Loucy (cell line): ENCODE results near the gene CDH12.
"Not testable (repeated sequence)": the region's sequence is repeated elsewhere in the genome, so short reads cannot be mapped to it uniquely, and the experiment has no call there.

Source experiments
- H2AFZ ChIP-seq: fragments of 200-600 bp; sonication (generic); 2 replicates; pipeline ENCODE4 v1.6.0; 2016; ENCODE audit warnings: antibody characterized with exemption, mild to moderate bottlenecking, low read length, moderate library complexity
- H3F3A ChIP-seq: fragments of 200-600 bp; 2 replicates; pipeline ENCODE4 v1.6.0; 2016; ENCODE audit warnings: antibody characterized with exemption, low read depth, mild to moderate bottlenecking
- H3K27me3 ChIP-seq: fragments of 200-600 bp; sonication (generic); 2 replicates; pipeline ENCODE4 v1.6.1; 2014; ENCODE audit warnings: low read length, mild to moderate bottlenecking; ENCODE audit not compliant: insufficient read depth, poor library complexity, severe bottlenecking
- H3K36me3 ChIP-seq: fragments of 200-600 bp; sonication (generic); 2 replicates; pipeline ENCODE4 v1.6.1; 2016; ENCODE audit warnings: low read length; ENCODE audit not compliant: insufficient read depth
- H3K4me1 ChIP-seq: fragments of 200-600 bp; sonication (generic); 2 replicates; pipeline ENCODE4 v1.5.1; 2014; ENCODE audit warnings: low read length, mild to moderate bottlenecking; ENCODE audit not compliant: insufficient read depth, poor library complexity, severe bottlenecking
- H3K4me2 ChIP-seq: fragments of 200-600 bp; sonication (generic); 2 replicates; pipeline ENCODE4 v1.6.0; 2014; ENCODE audit warnings: antibody characterized with exemption, low read length, low read depth, mild to moderate bottlenecking; ENCODE audit not compliant: poor library complexity, severe bottlenecking
- H3K4me3 ChIP-seq: fragments of 200-600 bp; sonication (generic); 2 replicates; pipeline ENCODE4 v1.5.1; 2014; ENCODE audit warnings: low read length, mild to moderate bottlenecking, mixed read lengths; ENCODE audit not compliant: poor library complexity, severe bottlenecking
- H3K79me2 ChIP-seq: fragments of 200-600 bp; sonication (generic); 2 replicates; pipeline ENCODE4 v1.6.1; 2014; ENCODE audit warnings: low read length; ENCODE audit not compliant: insufficient read depth
- H3K9ac ChIP-seq: fragments of 200-600 bp; sonication (generic); 2 replicates; pipeline ENCODE4 v1.6.0; 2014; ENCODE audit warnings: mild to moderate bottlenecking, low read depth, low read length, moderate library complexity; ENCODE audit not compliant: poor library complexity, severe bottlenecking
- H3K9me2 ChIP-seq: fragments of 200-600 bp; sonication (generic); replicated peaks from 2 replicates; pipeline ENCODE4 v1.6.1; 2016; ENCODE audit warnings: low read depth, low read length, mixed read lengths
- H3K9me3 ChIP-seq: fragments of 200-600 bp; sonication (generic); 2 replicates; pipeline ENCODE4 v1.6.1; 2014; ENCODE audit warnings: mild to moderate bottlenecking, antibody characterized with exemption, low read length, low read depth; ENCODE audit not compliant: insufficient read depth
- H4K20me1 ChIP-seq: fragments of 200-600 bp; sonication (generic); 2 replicates; pipeline ENCODE4 v1.6.0; 2014; ENCODE audit warnings: antibody characterized with exemption, low read length, mild to moderate bottlenecking; ENCODE audit not compliant: insufficient read depth, poor library complexity, severe bottlenecking

CDH12 gene

DNA sequence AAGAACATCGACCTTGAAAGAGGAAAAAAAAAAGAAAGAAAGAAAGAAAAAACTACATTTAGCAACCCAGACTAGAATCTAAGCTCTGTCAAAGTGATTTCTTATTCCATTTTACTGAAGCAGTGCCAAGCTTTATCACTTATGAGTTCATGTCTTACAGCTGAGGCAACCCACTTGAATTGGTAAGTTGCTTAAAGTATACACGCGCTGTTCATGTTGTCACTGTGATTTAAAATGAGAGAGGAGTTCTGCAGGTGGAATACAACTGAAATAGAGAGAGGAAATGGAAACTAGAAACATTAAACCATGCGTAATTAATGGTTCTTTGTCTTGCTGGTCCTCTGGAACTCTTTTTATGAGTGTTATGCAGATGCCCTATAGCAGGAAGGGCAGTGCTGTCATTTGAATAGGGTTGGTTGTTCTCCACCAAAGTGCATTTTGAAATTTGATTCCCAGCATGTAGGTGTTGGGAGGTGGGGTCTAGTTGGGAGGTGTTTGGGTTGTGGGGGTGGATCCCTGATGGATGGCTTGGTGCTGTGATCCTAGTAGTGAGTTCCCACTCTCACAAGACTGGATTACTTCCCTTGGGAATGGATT lies 665.4 kb downstream of the CDH12 start:
- not testable (repeated sequence) for H3F3A ChIP-seq, H3K9ac ChIP-seq, H3K4me3 ChIP-seq, H3K36me3 ChIP-seq, H3K4me1 ChIP-seq, H3K9me2 ChIP-seq, H3K27me3 ChIP-seq, H2AFZ ChIP-seq, H3K4me2 ChIP-seq, H4K20me1 ChIP-seq, H3K79me2 ChIP-seq, H3K9me3 ChIP-seq

DNA sequence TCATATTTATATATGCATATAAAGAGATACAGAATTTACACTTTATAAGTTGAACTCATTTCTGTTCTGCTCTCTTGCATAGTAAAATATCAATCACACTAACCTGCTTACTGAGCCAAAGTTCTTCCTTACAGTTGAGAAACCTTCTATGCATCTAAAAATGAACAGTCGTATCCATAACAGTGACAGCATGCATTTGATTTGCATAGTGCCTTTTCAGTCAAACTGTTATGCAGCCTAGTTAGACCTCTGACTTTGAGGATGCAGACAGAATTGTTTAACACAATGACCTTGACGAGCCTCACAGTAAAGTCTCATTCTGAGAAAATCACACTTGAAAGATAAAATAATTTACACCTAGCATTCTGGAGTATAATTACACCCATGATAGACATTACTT lies 683.9 kb downstream of the CDH12 start:
- H2AFZ ChIP-seq, H3K4me1 ChIP-seq, H3K9me2 ChIP-seq, H3K36me3 ChIP-seq, H3K9me3 ChIP-seq, H3K4me2 ChIP-seq, H3K79me2 ChIP-seq, H3F3A ChIP-seq, H3K9ac ChIP-seq, H3K4me3 ChIP-seq, H3K27me3 ChIP-seq, H4K20me1 ChIP-seq: not testable (repeated sequence)

GRCh38 chr5:22168704-22169103 lies 684.4 kb downstream of the CDH12 start:
- not testable (repeated sequence) for H3K9ac ChIP-seq, H3K9me3 ChIP-seq, H3K4me3 ChIP-seq, H2AFZ ChIP-seq, H3K4me2 ChIP-seq, H4K20me1 ChIP-seq, H3K27me3 ChIP-seq, H3K9me2 ChIP-seq, H3K36me3 ChIP-seq, H3K79me2 ChIP-seq, H3K4me1 ChIP-seq, H3F3A ChIP-seq

GRCh38 chr5:22165931-22166330 lies 687.2 kb downstream of the CDH12 start:
- not testable (repeated sequence) for H3K4me1 ChIP-seq, H3K36me3 ChIP-seq, H4K20me1 ChIP-seq, H3F3A ChIP-seq, H2AFZ ChIP-seq, H3K4me2 ChIP-seq, H3K79me2 ChIP-seq, H3K9me3 ChIP-seq, H3K9ac ChIP-seq, H3K27me3 ChIP-seq, H3K9me2 ChIP-seq, H3K4me3 ChIP-seq

GRCh38 chr5:22164910-22165748 lies 688.0 kb downstream of the CDH12 start:
- H3K36me3 ChIP-seq, H3K4me1 ChIP-seq, H3F3A ChIP-seq, H3K9ac ChIP-seq, H3K4me3 ChIP-seq, H3K4me2 ChIP-seq, H3K9me2 ChIP-seq, H2AFZ ChIP-seq, H3K27me3 ChIP-seq, H3K9me3 ChIP-seq, H3K79me2 ChIP-seq, H4K20me1 ChIP-seq: not testable (repeated sequence)

DNA sequence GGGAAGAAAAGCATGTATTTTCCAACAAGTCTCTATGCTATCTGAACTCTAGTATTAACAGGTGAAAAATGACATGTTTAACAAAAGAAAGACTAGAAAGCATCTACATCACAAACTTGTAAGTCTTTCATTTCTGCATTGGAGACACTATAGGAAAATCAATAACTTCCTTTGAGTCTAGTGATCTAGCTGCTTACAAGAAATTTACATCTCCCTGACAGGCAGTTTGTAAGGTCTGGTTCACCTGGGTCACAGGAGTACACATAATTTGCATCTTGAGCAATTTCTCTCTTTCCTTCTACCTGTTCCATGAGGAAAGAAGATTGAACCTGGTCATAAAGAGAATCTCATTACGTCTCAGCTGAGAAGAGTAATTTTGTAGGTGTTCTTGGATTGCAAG lies 696.2 kb downstream of the CDH12 start:
- not testable (repeated sequence) for H3K36me3 ChIP-seq, H2AFZ ChIP-seq, H4K20me1 ChIP-seq, H3K9me2 ChIP-seq, H3K4me3 ChIP-seq, H3F3A ChIP-seq, H3K4me1 ChIP-seq, H3K79me2 ChIP-seq, H3K9ac ChIP-seq, H3K4me2 ChIP-seq, H3K27me3 ChIP-seq, H3K9me3 ChIP-seq

- not testable (repeated sequence) for H3K36me3 ChIP-seq, H3K9me2 ChIP-seq, H3K27me3 ChIP-seq, H3K79me2 ChIP-seq, H3K4me1 ChIP-seq, H3K9me3 ChIP-seq, H3K4me3 ChIP-seq, H3K9ac ChIP-seq, H3K4me2 ChIP-seq, H3F3A ChIP-seq, H2AFZ ChIP-seq, H4K20me1 ChIP-seq
Observed at GRCh38 chr5:22154779-22155178, 698.4 kb downstream of the CDH12 start.
